Measurements from ENCODE around the gene MAGI1.

Gene MAGI1

DNA sequence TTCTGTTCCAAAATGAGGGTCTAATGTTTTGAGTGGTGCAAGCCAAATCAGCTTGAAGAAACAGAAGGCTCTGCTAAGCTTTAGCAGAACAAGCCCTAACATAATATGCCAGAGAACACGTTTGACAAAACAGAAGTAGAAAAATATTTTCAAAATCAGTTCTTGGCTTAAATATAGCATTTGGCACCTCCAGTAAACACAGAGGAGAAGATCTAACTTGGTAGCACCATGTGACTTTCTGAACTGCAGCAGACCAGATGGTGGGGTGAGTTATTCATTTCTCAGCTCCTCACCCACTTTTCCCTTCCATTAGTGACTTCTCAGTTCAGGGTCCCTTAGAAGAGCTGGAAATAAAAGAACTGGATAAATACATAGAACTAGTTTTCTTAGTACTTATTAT lies 395.8 kb downstream of the MAGI1 start:
- ATAC-seq (no peak), DNase-seq (no peak)
- Mint-ChIP-seq H3K9me3 (peaks cover 41% of the 10 kb centered on the region), H3K4me3 (no peak overlapping the region), H3K4me1 (no peaks in the 10 kb centered on the region), H3K27me3 (no peaks in the 10 kb centered on the region), H3K27ac (no peak overlapping the region), H3K36me3 (ENCODE audit: low read depth) (no peaks in the 10 kb centered on the region)

DNA sequence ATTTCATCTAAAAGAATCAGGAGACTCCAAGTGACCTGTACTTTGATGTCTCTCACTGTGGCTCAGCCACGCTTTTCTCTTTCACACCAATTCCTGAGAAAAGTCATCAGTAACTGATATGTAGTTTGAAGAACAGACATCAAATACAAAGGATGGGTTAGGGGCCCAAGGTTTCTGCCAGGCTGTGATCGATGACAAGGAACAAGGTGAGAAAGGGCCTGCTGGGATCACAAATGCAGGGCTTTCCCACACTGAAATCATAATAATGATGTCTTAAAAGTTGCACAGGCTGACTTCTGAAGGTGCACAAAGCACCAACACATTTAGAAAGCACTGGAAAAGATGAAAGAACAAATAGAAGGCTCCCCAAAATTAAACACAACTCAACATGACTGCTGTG lies 396.9 kb downstream of the MAGI1 start:
- no peaks in the 10 kb centered on the region for H3K27me3 Mint-ChIP-seq
- no peaks in the 10 kb centered on the region for H3K36me3 Mint-ChIP-seq (ENCODE audit: low read depth)
- no peak overlapping the region for H3K4me3 Mint-ChIP-seq
- H3K9me3 Mint-ChIP-seq, result peaks cover 32% of the 10 kb centered on the region
- DNase-seq (no peak), ATAC-seq (no peak)
- H3K27ac Mint-ChIP-seq, result no peak overlapping the region
- no peaks in the 10 kb centered on the region for H3K4me1 Mint-ChIP-seq

DNA sequence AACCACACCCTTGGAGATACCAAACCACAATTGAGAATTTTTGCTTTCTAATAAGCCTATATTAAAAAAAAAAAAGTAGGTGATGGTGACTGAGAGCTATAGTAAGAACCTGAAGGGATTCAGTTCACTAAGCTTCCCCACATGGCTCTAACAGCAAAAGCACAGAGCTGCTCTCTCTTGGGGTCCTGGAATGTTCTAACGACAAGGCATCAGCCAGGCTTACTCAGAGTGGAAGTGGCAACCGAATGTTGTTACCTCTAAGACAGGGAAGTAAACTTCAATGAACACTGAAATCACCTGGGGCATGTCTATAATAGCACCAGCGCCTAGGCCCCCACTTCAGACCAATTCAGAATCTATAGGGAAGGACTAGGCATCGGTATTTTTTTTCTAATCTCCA lies 397.7 kb downstream of the MAGI1 start:
- H3K9me3 Mint-ChIP-seq, result peaks cover 24% of the 10 kb centered on the region
- H3K27ac Mint-ChIP-seq, result no peak overlapping the region
- H3K4me1 Mint-ChIP-seq, result no peaks in the 10 kb centered on the region
- no peaks in the 10 kb centered on the region for H3K27me3 Mint-ChIP-seq
- DNase-seq (no peak), ATAC-seq (no peak)
- H3K36me3 Mint-ChIP-seq (ENCODE audit: low read depth), result no peaks in the 10 kb centered on the region
- H3K4me3 Mint-ChIP-seq, result no peak overlapping the region

DNA sequence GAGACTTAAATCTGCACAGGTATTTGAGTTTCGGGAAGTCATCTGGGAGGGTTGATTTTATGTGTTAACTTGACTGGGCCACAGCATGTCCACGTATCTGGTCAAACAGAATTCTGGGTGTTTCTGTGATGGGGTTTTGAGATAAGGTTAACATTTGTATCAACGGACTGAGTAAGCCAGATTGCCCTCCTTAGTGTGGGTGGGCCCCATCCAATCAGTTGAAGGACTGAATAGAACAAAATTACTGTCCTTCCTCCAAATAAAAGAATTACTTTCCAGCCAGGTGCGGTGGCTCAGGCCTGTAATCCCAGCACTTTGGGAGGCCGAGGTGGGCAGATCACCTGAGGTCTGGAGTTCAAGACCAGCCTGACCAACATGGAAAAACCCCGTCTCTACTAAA lies 399.3 kb downstream of the MAGI1 start:
- Mint-ChIP-seq H3K27me3 (no peaks in the 10 kb centered on the region), H3K4me1 (no peaks in the 10 kb centered on the region), H3K4me3 (no peak overlapping the region), H3K27ac (no peak overlapping the region), H3K36me3 (ENCODE audit: low read depth) (no peaks in the 10 kb centered on the region), H3K9me3 (peaks cover 15% of the 10 kb centered on the region)
- ATAC-seq (no peak), DNase-seq (no peak)

DNA sequence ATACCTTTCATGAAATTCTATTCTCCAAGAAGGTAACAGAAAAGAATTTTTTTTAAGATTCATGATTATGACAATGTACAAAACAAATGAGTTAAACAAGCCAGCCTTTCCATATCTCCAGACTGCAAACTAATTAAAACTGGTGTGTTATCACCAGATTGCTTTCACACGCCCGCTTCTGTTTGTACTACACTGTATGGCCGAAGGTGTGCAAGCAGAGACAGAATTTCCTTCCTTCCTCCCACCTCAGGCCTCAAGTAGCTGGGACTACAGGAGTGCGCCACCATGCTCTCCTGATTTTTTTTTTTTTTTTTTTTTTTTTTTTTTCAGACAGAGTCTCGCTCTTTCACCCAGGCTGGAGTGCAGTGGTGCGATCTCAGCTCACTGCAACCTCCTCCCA lies 400.4 kb downstream of the MAGI1 start:
- Mint-ChIP-seq H3K27me3 (no peaks in the 10 kb centered on the region), H3K4me1 (no peaks in the 10 kb centered on the region), H3K9me3 (peaks cover 8% of the 10 kb centered on the region), H3K27ac (no peak overlapping the region), H3K4me3 (no peak overlapping the region), H3K36me3 (ENCODE audit: low read depth) (no peaks in the 10 kb centered on the region)
- ATAC-seq, result no peak
- no peak for DNase-seq

DNA sequence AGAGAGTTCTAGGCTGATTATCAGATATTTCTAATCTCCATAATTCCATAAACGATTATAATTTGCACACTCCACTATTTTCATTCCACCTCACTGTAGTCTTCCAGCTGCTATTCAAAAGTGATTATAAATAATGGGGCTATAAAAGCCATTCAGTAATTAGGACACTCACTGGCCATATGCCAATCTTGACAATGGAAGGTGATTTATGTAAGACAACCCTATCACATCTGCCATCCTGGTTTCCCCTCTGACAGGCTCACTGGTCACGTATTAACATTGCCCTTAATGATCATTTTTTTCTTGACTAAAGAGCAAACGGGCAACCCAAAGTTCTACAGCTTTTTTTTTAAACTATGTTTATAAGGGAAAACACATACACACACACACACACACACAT lies 402.4 kb downstream of the MAGI1 start:
- DNase-seq (no peak), ATAC-seq (no peak)
- Mint-ChIP-seq H3K27ac (no peak overlapping the region), H3K36me3 (ENCODE audit: low read depth) (no peaks in the 10 kb centered on the region), H3K4me1 (no peaks in the 10 kb centered on the region), H3K9me3 (peaks cover 5% of the 10 kb centered on the region), H3K27me3 (no peaks in the 10 kb centered on the region), H3K4me3 (no peak overlapping the region)

DNA sequence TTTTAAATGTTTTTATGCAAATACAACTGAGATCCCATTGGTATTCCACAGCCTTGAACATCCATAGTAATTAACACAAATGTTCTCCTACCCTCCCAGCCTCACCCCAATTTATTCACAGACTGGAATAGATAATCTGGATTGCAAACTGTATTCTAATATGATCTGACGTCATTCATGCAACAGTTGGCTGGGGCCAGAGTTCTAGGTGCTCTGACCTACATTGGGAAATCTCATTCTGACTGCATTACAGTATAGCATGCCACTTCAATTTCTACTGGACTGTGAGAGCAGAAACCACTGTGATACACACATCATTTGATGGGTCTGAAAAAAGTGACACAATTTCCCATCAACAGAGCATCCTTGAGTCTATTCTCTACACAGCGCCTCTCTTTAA lies 403.1 kb downstream of the MAGI1 start:
- H3K4me1 Mint-ChIP-seq, result no peaks in the 10 kb centered on the region

DNA sequence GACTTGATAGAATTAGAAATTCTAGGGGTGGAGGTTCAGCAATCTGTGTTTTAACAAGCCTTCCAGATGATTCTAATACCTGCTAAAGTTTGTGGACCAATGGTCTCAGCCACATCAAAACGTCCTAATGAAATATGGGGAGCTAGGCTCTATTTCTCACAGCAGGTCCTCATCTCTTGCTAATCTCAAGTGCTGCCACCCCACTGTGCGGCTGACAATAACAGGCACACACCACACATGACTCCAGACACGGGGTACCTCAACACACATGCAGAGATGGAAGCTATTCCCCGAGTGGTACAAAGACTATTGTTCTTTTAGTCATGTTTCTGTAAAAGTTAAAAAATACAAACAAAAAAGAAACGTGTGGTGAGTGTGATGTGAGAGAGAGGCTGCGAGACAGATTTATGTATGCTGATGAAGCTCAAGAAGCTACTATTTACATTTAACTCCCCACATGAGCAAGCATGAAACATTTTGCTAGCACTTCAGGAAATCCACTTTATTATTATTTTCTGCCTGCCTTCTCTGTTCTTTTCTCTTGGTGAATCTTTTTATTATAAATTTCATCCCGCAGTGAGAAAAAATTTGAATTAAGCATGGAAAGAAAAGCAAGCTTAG lies 405.6 kb downstream of the MAGI1 start:
- ATAC-seq (no peak), DNase-seq (no peak)
- Mint-ChIP-seq H3K9me3 (peaks cover 4% of the 10 kb centered on the region), H3K4me3 (no peak overlapping the region), H3K27me3 (no peaks in the 10 kb centered on the region), H3K27ac (no peak overlapping the region), H3K4me1 (no peaks in the 10 kb centered on the region), H3K36me3 (ENCODE audit: low read depth) (no peaks in the 10 kb centered on the region)

More for the DNA sequence above, 403.1 kb downstream of the MAGI1 start:
- Mint-ChIP-seq H3K36me3 (ENCODE audit: low read depth) (no peaks in the 10 kb centered on the region), H3K4me3 (no peak overlapping the region), H3K27ac (no peak overlapping the region), H3K27me3 (no peaks in the 10 kb centered on the region), H3K9me3 (peaks cover 9% of the 10 kb centered on the region)
- ATAC-seq, result no peak
- DNase-seq, result no peak

DNA sequence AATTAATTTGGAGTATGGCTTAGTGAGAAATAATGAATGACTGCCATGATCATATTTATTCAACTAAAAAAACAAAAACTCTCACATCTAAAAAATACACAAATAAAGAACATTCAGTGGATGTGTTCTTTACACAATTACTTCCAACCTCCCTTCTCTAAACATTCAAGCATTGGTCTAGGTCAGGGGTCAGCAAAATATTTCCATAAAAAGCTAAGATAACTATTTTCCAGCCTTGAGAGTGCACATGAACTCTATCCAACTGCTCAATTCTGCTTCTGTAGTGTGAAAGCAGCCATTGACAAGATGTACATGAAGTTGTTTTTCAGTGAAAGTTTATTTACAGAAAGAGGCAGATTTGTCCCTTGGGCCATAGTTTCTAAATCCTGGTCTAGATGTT lies 406.3 kb downstream of the MAGI1 start:
- Mint-ChIP-seq H3K27ac (no peak overlapping the region), H3K4me3 (no peak overlapping the region), H3K36me3 (ENCODE audit: low read depth) (no peaks in the 10 kb centered on the region), H3K27me3 (no peaks in the 10 kb centered on the region), H3K4me1 (no peaks in the 10 kb centered on the region), H3K9me3 (peaks cover 4% of the 10 kb centered on the region)
- ATAC-seq, result no peak
- DNase-seq, result no peak

DNA sequence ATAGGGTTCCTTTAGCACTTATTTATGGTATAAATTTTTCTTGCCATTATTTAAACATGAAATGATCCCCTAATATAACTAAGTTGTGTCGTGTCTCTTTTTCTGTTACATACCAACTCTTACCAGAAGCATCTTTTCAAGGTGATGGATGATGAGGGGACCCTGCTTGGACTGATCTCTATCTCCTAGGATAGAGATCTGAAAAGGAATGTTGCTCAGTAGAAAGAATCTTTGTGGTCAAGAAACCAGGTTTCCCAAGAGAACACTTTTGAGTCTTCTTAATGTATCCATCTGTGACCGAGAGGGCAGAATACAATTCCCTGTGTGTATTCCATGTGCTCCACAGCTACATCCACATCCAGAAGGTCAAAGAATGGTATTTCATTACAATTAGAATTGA lies 409.7 kb downstream of the MAGI1 start:
- ATAC-seq (no peak), DNase-seq (no peak)
- no peak overlapping the region for H3K4me3 Mint-ChIP-seq
- H3K27me3 Mint-ChIP-seq, result no peaks in the 10 kb centered on the region
- H3K9me3 Mint-ChIP-seq, result peaks cover 4% of the 10 kb centered on the region
- no peaks in the 10 kb centered on the region for H3K36me3 Mint-ChIP-seq (ENCODE audit: low read depth)
- H3K4me1 Mint-ChIP-seq, result no peaks in the 10 kb centered on the region
- no peak overlapping the region for H3K27ac Mint-ChIP-seq

DNA sequence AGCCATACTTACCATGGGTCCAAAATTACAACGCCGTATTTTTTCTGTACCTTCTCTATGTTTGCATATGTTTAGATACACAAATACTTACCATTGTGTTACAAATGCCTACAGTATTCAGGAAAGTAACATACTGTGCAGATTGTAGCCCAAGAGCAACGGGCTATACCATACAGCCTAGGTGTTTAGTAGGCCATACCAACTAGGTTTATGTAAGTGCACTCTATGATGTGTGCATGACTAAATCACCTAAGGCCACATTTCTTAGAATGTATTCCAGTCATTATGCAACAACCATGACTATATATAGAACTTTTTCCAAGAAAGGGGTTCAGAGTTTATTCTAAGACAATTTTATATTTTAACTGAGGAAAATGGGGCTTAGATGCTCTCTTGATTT lies 411.7 kb downstream of the MAGI1 start:
- Mint-ChIP-seq H3K4me1 (no peaks in the 10 kb centered on the region), H3K27me3 (no peaks in the 10 kb centered on the region), H3K4me3 (no peak overlapping the region), H3K36me3 (ENCODE audit: low read depth) (no peaks in the 10 kb centered on the region), H3K27ac (no peak overlapping the region), H3K9me3 (peaks cover 4% of the 10 kb centered on the region)
- ATAC-seq (no peak), DNase-seq (no peak)

DNA sequence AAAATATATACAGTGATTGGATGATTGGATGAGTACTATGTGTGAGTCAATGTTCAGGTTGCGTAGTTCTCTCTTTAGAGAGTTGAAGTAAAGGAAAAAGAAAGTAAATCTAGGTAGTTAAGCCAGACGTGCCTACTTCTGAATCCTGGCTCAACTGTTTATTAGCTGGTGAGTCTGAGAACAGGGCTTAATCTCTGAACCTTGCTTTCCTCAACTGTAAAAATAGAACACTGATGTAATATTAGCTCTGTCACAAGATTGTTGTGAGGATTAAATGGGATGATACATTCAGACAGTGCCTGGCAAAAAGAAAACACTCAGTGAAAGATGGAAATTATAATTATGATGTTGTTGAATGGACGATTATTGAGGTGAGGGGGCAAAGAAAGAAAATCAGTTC lies 413.4 kb downstream of the MAGI1 start:
- ATAC-seq (no peak), DNase-seq (no peak)
- Mint-ChIP-seq H3K27me3 (no peaks in the 10 kb centered on the region), H3K9me3 (no peaks in the 10 kb centered on the region), H3K36me3 (ENCODE audit: low read depth) (no peaks in the 10 kb centered on the region), H3K4me1 (no peaks in the 10 kb centered on the region), H3K4me3 (no peak overlapping the region), H3K27ac (no peak overlapping the region)

DNA sequence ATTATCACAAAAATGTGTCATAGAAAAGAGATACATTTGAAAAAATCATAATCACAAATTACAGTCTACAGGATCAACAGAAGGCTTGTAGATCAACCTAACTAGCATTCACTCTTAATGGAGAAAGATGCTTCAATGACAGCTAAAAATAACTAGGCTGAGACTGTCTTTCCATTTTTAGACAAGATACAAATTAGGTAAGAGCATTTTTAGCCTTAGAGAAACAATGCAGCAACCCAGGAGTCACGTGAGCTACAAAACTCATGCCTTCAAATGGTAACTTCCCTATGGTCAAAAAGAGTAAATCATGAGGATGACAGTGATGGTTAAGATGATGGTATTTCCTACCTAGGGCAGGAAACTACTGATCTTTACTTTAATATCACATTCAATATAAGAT lies 415.4 kb downstream of the MAGI1 start:
- H3K27ac Mint-ChIP-seq, result no peak overlapping the region
- no peaks in the 10 kb centered on the region for H3K9me3 Mint-ChIP-seq
- no peaks in the 10 kb centered on the region for H3K27me3 Mint-ChIP-seq
- no peak for ATAC-seq
- no peaks in the 10 kb centered on the region for H3K36me3 Mint-ChIP-seq (ENCODE audit: low read depth)
- H3K4me1 Mint-ChIP-seq, result no peaks in the 10 kb centered on the region
- DNase-seq, result no peak
- no peak overlapping the region for H3K4me3 Mint-ChIP-seq

DNA sequence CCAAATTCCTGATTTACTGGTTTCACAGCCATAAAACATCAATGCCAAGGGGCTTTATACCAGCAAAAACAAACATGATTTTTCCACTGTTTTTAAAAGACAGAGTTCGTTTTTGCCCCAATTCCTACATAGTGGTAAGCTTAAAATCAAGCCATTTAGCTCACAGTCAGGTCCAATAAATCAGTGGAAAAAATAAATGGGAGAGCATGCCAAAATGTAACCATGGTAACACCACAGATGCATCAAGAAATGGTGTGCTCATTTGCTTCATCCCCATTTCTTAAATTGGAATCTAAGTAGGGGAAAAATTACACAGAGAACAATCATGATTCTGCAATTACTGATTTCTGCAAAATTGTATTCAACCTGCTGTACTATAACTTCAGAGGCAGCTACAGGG lies 418.8 kb downstream of the MAGI1 start:
- Mint-ChIP-seq H3K27me3 (no peaks in the 10 kb centered on the region), H3K27ac (no peak overlapping the region)
- no peak for ATAC-seq

DNA sequence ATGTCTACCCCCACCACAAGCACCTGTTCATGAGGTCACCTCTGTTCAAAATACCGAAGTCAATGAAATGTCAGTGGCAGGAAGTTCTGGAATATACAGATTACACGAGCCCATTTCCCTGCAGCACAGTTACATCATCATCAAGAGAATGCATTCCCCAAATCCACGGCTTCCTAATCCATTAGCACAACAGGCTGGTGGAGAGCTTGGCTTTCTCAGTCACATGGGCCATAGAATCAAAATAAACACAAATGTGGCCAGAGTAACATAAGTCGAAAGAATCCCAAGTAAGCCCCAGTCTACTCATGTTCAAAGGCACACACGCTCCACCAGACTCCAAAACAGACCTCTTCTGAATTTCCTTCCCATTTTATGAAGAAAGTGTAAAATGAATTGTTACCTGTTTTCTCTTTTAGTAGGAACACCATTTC lies 419.3 kb downstream of the MAGI1 start:
- Mint-ChIP-seq H3K4me1 (no peaks in the 10 kb centered on the region), H3K36me3 (ENCODE audit: low read depth) (no peaks in the 10 kb centered on the region), H3K9me3 (no peaks in the 10 kb centered on the region), H3K4me3 (no peak overlapping the region), H3K27me3 (no peaks in the 10 kb centered on the region), H3K27ac (no peak overlapping the region)
- DNase-seq (no peak), ATAC-seq (no peak)

More for the DNA sequence above, 418.8 kb downstream of the MAGI1 start:
- H3K36me3 Mint-ChIP-seq (ENCODE audit: low read depth), result no peaks in the 10 kb centered on the region
- H3K9me3 Mint-ChIP-seq, result no peaks in the 10 kb centered on the region
- no peaks in the 10 kb centered on the region for H3K4me1 Mint-ChIP-seq
- H3K4me3 Mint-ChIP-seq, result no peak overlapping the region
- DNase-seq, result no peak

DNA sequence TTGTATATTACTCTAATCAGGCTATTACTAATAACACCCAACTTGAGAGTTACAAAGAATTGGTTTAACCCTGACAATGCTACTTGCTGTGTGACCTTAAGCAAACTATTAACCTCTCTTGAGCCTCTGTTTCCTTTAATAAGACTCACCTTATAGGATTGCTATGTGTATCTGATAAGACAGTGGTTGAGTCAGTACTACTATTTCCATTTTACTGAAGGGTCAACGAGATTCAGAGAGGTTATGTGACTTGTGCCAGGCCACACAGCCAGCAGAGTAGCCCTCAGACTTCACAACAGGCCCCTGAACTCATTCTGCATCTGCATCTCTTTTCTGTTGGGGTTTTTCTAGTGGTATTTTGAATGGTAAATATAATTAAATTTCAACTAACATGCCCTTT lies 420.1 kb downstream of the MAGI1 start:
- ATAC-seq, result no peak
- H3K36me3 Mint-ChIP-seq (ENCODE audit: low read depth), result no peaks in the 10 kb centered on the region

More for the DNA sequence above, 420.1 kb downstream of the MAGI1 start:
- Mint-ChIP-seq H3K27ac (no peak overlapping the region), H3K4me1 (no peaks in the 10 kb centered on the region), H3K27me3 (no peaks in the 10 kb centered on the region), H3K9me3 (no peaks in the 10 kb centered on the region), H3K4me3 (no peak overlapping the region)
- DNase-seq, result no peak

Measured in activated naive CD8-positive, alpha-beta T cell treated with anti-CD3 and anti-CD28 coated beads, Interleukin-2, amount 50 U/mL, for 24 hours (primary cell).